Endothelial cell of umbilical vein (primary cell): ENCODE data around the gene GPATCH2. TPM values are rescaled to one million over a fixed set of nuclear protein-coding genes. Genes with fewer than 3 reads are reported as not detected.

Experiments
- BruUV-seq: library from RNA; stranded (reverse); fragments of 400-500 nt; replicated peaks from 2 replicates; lab custom pipeline; 2021; lab: Mats Ljungman, UMichigan
- CTCF ChIA-PET: fragments of 300-600, 350-600 bp; sonication (Branson Sonifier 250); formaldehyde crosslinking; loops from one replicate; lab custom pipeline; 2021; ENCODE audit warnings: antibody characterized with exemption, inconsistent platforms; lab: Charles Lee
- POLR2A ChIA-PET: fragments of 300-600, 350-600 bp; sonication (Branson Sonifier 250); formaldehyde crosslinking; loops from one replicate; lab custom pipeline; 2021; ENCODE audit warnings: antibody characterized with exemption, inconsistent platforms; lab: Charles Lee
- DNase-seq: peaks from one replicate; pipeline ENCODE4 v3.0.0-alpha.2; 2011; ENCODE audit warnings: low read depth, low spot score
- FAIRE-seq: peaks from 2 replicates; lab custom pipeline; 2011; peaks lifted over from hg19 to GRCh38; lab: Jason Lieb, UNC
- H2AFZ ChIP-seq: 2 replicates; pipeline ENCODE4 v1.6.0; 2012; ENCODE audit warnings: low read depth, low read length, control low read depth, inconsistent platforms
- H3K27ac ChIP-seq: 2 replicates; pipeline ENCODE4 v1.5.1; 2011; ENCODE audit warnings: low read depth, mild to moderate bottlenecking, control low read depth, low read length, moderate library complexity; ENCODE audit not compliant: insufficient read depth
- H3K27me3 ChIP-seq, 2 experiments: 2 replicates each; pipeline versions ENCODE4 v1.6.0 to v1.6.1; 2011; ENCODE audit warnings: low read length in 2 of 2, mixed read lengths in 1 of 2; ENCODE audit not compliant: control insufficient read depth in 2 of 2, insufficient read depth in 2 of 2
- H3K36me3 ChIP-seq, 2 experiments: 2 replicates in 1 of 2; 3 replicates in 1 of 2; pipeline ENCODE4 v1.5.1; 2011; ENCODE audit warnings: low read length in 2 of 2, mild to moderate bottlenecking in 1 of 2, moderate library complexity in 1 of 2; ENCODE audit not compliant: control insufficient read depth in 2 of 2, insufficient read depth in 2 of 2; ENCODE audit errors: extremely low read depth in 1 of 2
- H3K4me1 ChIP-seq: 3 replicates; pipeline ENCODE4 v1.5.1; 2011; ENCODE audit warnings: mild to moderate bottlenecking, low read length; ENCODE audit not compliant: control insufficient read depth, insufficient read depth; ENCODE audit errors: extremely low read depth
- H3K4me2 ChIP-seq: 2 replicates; pipeline ENCODE4 v1.6.1; 2011; ENCODE audit warnings: low read length, control low read depth, mixed read lengths; ENCODE audit not compliant: insufficient read depth
- H3K4me3 ChIP-seq, 3 experiments: fragments of 200-600 bp in 1 of 3; sonication (generic), shearing (Covaris generic) in 1 of 3; replicated peaks in 1 of 3; 2 replicates each; pipeline ENCODE4 v1.5.1; 2011 to 2016; ENCODE audit warnings: control low read depth in 3 of 3, low read length in 3 of 3, mild to moderate bottlenecking in 2 of 3, inconsistent platforms in 1 of 3, low read depth in 1 of 3, moderate library complexity in 1 of 3; ENCODE audit not compliant: insufficient read depth in 1 of 3
- H3K79me2 ChIP-seq: 2 replicates; pipeline ENCODE4 v1.6.0; 2012; ENCODE audit warnings: low read length, inconsistent platforms; ENCODE audit not compliant: control insufficient read depth, insufficient read depth
- H3K9ac ChIP-seq: replicated peaks from 2 replicates; pipeline ENCODE3; 2011; ENCODE audit warnings: low read length, control low read depth; ENCODE audit not compliant: insufficient read depth; ENCODE audit errors: extremely low read depth
- H3K9me1 ChIP-seq: replicated peaks from 3 replicates; pipeline ENCODE4 v1.6.0; 2011; ENCODE audit warnings: mild to moderate bottlenecking, low read length; ENCODE audit not compliant: control insufficient read depth, insufficient read depth; ENCODE audit errors: extremely low read depth
- H3K9me3 ChIP-seq: replicated peaks from 2 replicates; pipeline ENCODE4 v1.5.1; 2012; ENCODE audit warnings: low read length, inconsistent platforms; ENCODE audit not compliant: control insufficient read depth, insufficient read depth
- H4K20me1 ChIP-seq: replicated peaks from 2 replicates; pipeline ENCODE3; 2011; ENCODE audit warnings: mild to moderate bottlenecking, low read length; ENCODE audit not compliant: control insufficient read depth, insufficient read depth; ENCODE audit errors: extremely low read depth
- CTCF ChIP-seq, 2 donors: IDR thresholded peaks; 1 replicate in 1 of 2; 2 replicates in 1 of 2; pipeline ENCODE4 v1.5.1; 2011; ENCODE audit warnings: low read length in 2 of 2, mild to moderate bottlenecking in 2 of 2, moderate library complexity in 2 of 2, control low read depth in 1 of 2, inconsistent platforms in 1 of 2, low read depth in 1 of 2; ENCODE audit not compliant: insufficient read depth in 1 of 2; ENCODE audit errors: extremely low read depth in 1 of 2
- EZH2 ChIP-seq: IDR thresholded peaks from 2 replicates; pipeline ENCODE4 v1.6.1; 2012; ENCODE audit warnings: borderline replicate concordance, low read depth, mild to moderate bottlenecking, moderate library complexity, low read length, inconsistent platforms; ENCODE audit not compliant: severe bottlenecking
- FOS ChIP-seq: IDR thresholded peaks from 2 replicates; pipeline ENCODE4 v1.6.1; 2011; ENCODE audit warnings: mild to moderate bottlenecking, low read length, moderate library complexity, borderline replicate concordance; ENCODE audit not compliant: insufficient read depth
- GATA2 ChIP-seq: IDR thresholded peaks from 2 replicates; pipeline ENCODE4 v1.7.0; 2011; ENCODE audit warnings: low read depth, mild to moderate bottlenecking, moderate library complexity, mixed read lengths, low read length; ENCODE audit not compliant: insufficient read length, insufficient read depth
- JUN ChIP-seq: IDR thresholded peaks from 2 replicates; pipeline ENCODE4 v1.6.1; 2011; ENCODE audit warnings: borderline replicate concordance, low read depth; ENCODE audit not compliant: insufficient read length, insufficient read depth
- MAX ChIP-seq: IDR thresholded peaks from 2 replicates; pipeline ENCODE4 v1.6.1; 2011; ENCODE audit not compliant: insufficient read depth, insufficient read length
- MYC ChIP-seq: IDR thresholded peaks from one replicate; pipeline ENCODE4 v1.6.1; 2011; ENCODE audit warnings: mild to moderate bottlenecking, low read depth, low read length
- POLR2A ChIP-seq: IDR thresholded peaks from 2 replicates; pipeline ENCODE4 v1.6.1; 2012; ENCODE audit warnings: low read depth, mild to moderate bottlenecking, control low read depth, low read length
- POLR2AphosphoS5 ChIP-seq: IDR thresholded peaks from 2 replicates; pipeline ENCODE4 v1.6.1; 2012; ENCODE audit warnings: low read depth, mild to moderate bottlenecking, control low read depth, low read length, moderate library complexity; ENCODE audit not compliant: insufficient read depth
- dilution Hi-C: fragments of 300-500 bp; cut with MboI; formaldehyde crosslinking; loops from one replicate; pipeline ENCODE4 v1.15.0; 2019; ENCODE audit warnings: low sequenced_read_pairs; ENCODE audit not compliant: extremely low pct_ligation_motif_present
- intact Hi-C: fragments of 100-400 bp; cut with micrococcal nuclease; formaldehyde crosslinking; loops from one replicate; pipeline ENCODE4 v1.10.0; 2022
- polyA plus RNA-seq, 4 experiments: library from polyadenylated mRNA; depleted of rRNA in 3 of 4; stranded (reverse) in 3 of 4; unstranded in 1 of 4; fragments of >200 nt; gene quantifications; 2 replicates each; pipeline versions ENCODE4 v1.2.1 to v1.2.3, GENCODE V29; 2011 to 2012; ENCODE audit warnings: missing spikeins in 1 of 4
- total RNA-seq: library from RNA; stranded (reverse); gene quantifications from 2 replicates; pipeline ENCODE4 v1.2.3, GENCODE V29; 2021

GPATCH2 gene
- total and polyA plus RNA-seq, 2 donors (not counting 3 experiments of a cell fraction or from before 2014, with no cell fraction given), result 3.3 to 15.6 TPM

DNA sequence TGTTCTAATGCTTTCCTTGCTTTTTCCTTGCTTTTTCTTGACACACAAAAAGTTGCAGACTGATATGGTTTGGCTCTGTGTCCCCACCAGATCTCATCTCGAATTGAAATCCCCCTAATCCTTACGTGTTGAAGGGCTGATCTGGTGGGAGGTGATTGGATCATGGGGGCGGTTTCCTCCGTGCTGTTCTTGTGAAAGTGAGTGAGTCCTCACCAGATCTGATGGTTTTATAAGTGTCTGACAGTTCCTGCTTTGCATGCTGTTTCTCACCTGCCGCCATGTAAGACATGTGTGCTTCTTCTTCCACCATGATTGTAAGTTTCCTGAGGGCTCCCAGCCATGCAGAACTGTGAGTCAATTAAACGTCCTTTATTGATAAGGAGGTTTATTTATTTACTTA lies 11.6 kb upstream of the GPATCH2 start:
- intact Hi-C loops (no loop called here), dilution Hi-C loops (no loop called here)
- Histone ChIP-seq H3K9me1 (no peaks in the 10 kb centered on the region), H3K27me3 (no peaks in the 10 kb centered on the region), H3K9me3 (no peaks in the 10 kb centered on the region), H3K79me2 (no peaks in the 10 kb centered on the region), H3K36me3 (no peaks in the 10 kb centered on the region), H3K9ac (no peak overlapping the region), H4K20me1 (no peaks in the 10 kb centered on the region), H2AFZ (no peak overlapping the region), H3K4me2 (no peak overlapping the region), H3K4me1 (no peaks in the 10 kb centered on the region), H3K27ac (no peak overlapping the region), H3K4me3 (no peak overlapping the region)
- no TSS peak for BruUV-seq
- DNase-seq, result no peak
- TF ChIP-seq MYC (no peak), POLR2A (no peak), FOS (no peak), EZH2 (no peak), CTCF (IDR thresholded peaks at IDR 0.05; ENCODE audit: extremely low read depth in 1 of 2, insufficient read depth in 1 of 2, low read depth in 1 of 2, low read length in 2 of 2) (no peak), JUN (no peak), GATA2 (no peak), POLR2AphosphoS5 (no peak), MAX (no peak)
- POLR2A ChIA-PET, result no interaction called here
- CTCF ChIA-PET, result no interaction called here
- no peak for FAIRE-seq
